Common myeloid progenitor, CD34-positive (primary cell): ENCODE data around the gene KMT2E.

ENCODE experiments used
- CTCF ChIA-PET: fragments of 350-600 bp; sonication (Branson Sonifier 250); formaldehyde crosslinking; loops from one replicate; lab custom pipeline; 2021; ENCODE audit warnings: antibody characterized with exemption; lab: Charles Lee
- POLR2A ChIA-PET: fragments of 350-600 bp; sonication (Branson Sonifier 250); formaldehyde crosslinking; loops from one replicate; lab custom pipeline; 2021; ENCODE audit warnings: antibody characterized with exemption; lab: Charles Lee
- DNase-seq, 3 donors: peaks; one replicate each; pipeline versions ENCODE4 v3.0.0 to v3.0.0-alpha.2; 2013
- H3K27ac ChIP-seq, 2 experiments: 1 replicate in 1 of 2; 2 replicates in 1 of 2; pipeline ENCODE4 v1.7.0; 2013; ENCODE audit warnings: inconsistent platforms in 2 of 2, low read length in 2 of 2, mild to moderate bottlenecking in 2 of 2, low read depth in 1 of 2, moderate library complexity in 1 of 2; ENCODE audit not compliant: severe bottlenecking in 2 of 2, insufficient read depth in 1 of 2, poor library complexity in 1 of 2
- H3K27me3 ChIP-seq, 5 experiments: replicated peaks in 2 of 5; 1 replicate in 3 of 5; 2 replicates in 2 of 5; pipeline versions ENCODE4 v1.6.1 to v1.7.0; 2013; ENCODE audit warnings: low read length in 4 of 5, mild to moderate bottlenecking in 2 of 5, moderate library complexity in 2 of 5, inconsistent platforms in 1 of 5; ENCODE audit not compliant: insufficient read depth in 5 of 5, control insufficient read depth in 4 of 5
- H3K36me3 ChIP-seq, 4 experiments: 1 replicate in 2 of 4; 2 replicates in 2 of 4; pipeline versions ENCODE4 v1.6.1 to v1.7.0; 2013; ENCODE audit warnings: low read length in 3 of 4, control low read depth in 1 of 4, mild to moderate bottlenecking in 1 of 4; ENCODE audit not compliant: control insufficient read depth in 4 of 4, insufficient read depth in 4 of 4
- H3K4me1 ChIP-seq, 4 experiments: 1 replicate in 3 of 4; 2 replicates in 1 of 4; pipeline versions ENCODE4 v1.6.1 to v1.7.1; 2013; ENCODE audit warnings: low read length in 3 of 4, mild to moderate bottlenecking in 3 of 4, control low read depth in 1 of 4, inconsistent platforms in 1 of 4, moderate library complexity in 1 of 4; ENCODE audit not compliant: control insufficient read depth in 4 of 4, insufficient read depth in 4 of 4; ENCODE audit errors: control extremely low read depth in 1 of 4
- H3K4me3 ChIP-seq, 7 experiments: 1 replicate in 4 of 7; 2 replicates in 3 of 7; pipeline versions ENCODE4 v1.5.1 to v1.7.0; 2013; ENCODE audit warnings: mild to moderate bottlenecking in 7 of 7, low read length in 6 of 7, moderate library complexity in 6 of 7, inconsistent platforms in 2 of 7, low read depth in 2 of 7, control low read depth in 1 of 7; ENCODE audit not compliant: insufficient read depth in 4 of 7, control insufficient read depth in 1 of 7; ENCODE audit errors: extremely low read depth in 1 of 7
- H3K9me3 ChIP-seq, 5 experiments: 1 replicate in 4 of 5; 2 replicates in 1 of 5; pipeline versions ENCODE4 v1.6.1 to v1.7.1; 2013; ENCODE audit warnings: low read length in 4 of 5, mild to moderate bottlenecking in 2 of 5, inconsistent platforms in 1 of 5, low read depth in 1 of 5, moderate library complexity in 1 of 5; ENCODE audit not compliant: control insufficient read depth in 4 of 5, insufficient read depth in 2 of 5; ENCODE audit errors: control extremely low read depth in 1 of 5
- WGBS: methylation state at CpG from one replicate; pipeline ENCODE4 v1.1.5; 2013; ENCODE audit not compliant: insufficient coverage; 5-methylcytosine and 5-hydroxymethylcytosine counted together

Gene KMT2E

DNA sequence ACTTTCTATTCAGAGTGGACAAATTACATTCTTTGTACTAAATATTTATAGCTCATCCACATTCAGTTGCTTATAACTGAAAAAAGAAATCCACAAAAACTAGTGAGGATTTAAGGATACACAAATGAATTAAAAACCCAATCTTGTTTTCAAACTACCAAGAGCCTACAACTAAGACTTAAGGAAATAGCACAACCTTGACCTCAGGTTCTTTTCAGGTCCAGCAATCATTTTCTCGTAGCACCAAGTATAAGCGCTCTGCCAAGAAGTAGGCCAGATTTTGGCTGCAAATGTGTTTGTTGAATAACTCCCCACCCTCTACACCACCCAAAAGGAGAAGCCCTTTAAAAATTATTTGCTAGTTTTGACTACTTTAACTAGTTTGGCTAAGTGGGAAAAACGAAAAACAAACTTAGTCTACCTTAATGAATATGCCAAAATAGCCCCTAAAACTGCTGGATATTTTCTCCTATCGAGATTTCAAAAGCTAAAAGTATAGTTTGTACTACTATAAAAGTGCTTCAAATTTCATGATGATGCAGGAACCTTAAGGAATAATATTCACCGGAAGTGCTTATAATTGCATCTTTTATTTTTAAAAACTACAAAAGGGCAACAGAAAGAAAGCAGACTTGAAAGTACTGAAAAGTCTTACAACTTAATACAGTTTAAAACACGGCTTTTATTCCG lies 2.7 kb upstream of the KMT2E start:
- WGBS, result no CpG with 5 or more reads among the region's 7 CpGs
- no peak for DNase-seq
- H3K4me1 ChIP-seq, result peaks cover 27 to 57% (median 30%) of the 10 kb centered on the region in 4 experiments
- H3K4me3 ChIP-seq, result peak overlapping the region in 6 of 7 experiments; percentile 95 to 100 (median 99)
- peak overlapping the region; percentile 100 for H3K27ac ChIP-seq
- H3K27me3 ChIP-seq, result no peaks in the 10 kb centered on the region
- ChIA-PET CTCF (interaction anchor here (1.0 to 18.2 kb wide), 6 partner anchors 9 to 89 kb away, joined by 3 to 316 read pairs (median 4); no protein-coding TSS in a partner anchor), POLR2A (interaction anchor here (1.6 to 7.3 kb wide), 3 partner anchors 8 to 28 kb away, joined by 4 to 120 read pairs (median 9); no protein-coding TSS in a partner anchor)
- no peaks in the 10 kb centered on the region for H3K9me3 ChIP-seq
- H3K36me3 ChIP-seq, result peaks cover under 1 to 9% (median 3%) of the 10 kb centered on the region in 4 experiments

GRCh38 chr7:105011831-105012502 lies 2.0 kb upstream of the KMT2E start:
- Histone ChIP-seq H3K9me3 (no peaks in the 10 kb centered on the region), H3K27me3 (no peaks in the 10 kb centered on the region), H3K4me3 (peak overlapping the region; percentile 34 to 100 (median 99)), H3K4me1 (peaks cover 29 to 58% (median 33%) of the 10 kb centered on the region in 4 experiments), H3K27ac (peak overlapping the region; percentile 100), H3K36me3 (peaks cover 0 to 8% (median 3%) of the 10 kb centered on the region in 4 experiments)
- no peak for DNase-seq
- WGBS, result 3% methylated on average over 6 of the region's 21 CpGs
- ChIA-PET POLR2A (interaction anchor here (0.7 to 7.3 kb wide), 8 partner anchors 8 to 71 kb away, joined by 3 to 120 read pairs (median 6); no protein-coding TSS in a partner anchor), CTCF (interaction anchor here (1.0 to 18.2 kb wide), 5 partner anchors 9 to 90 kb away, joined by 3 to 316 read pairs (median 4); no protein-coding TSS in a partner anchor)

DNA sequence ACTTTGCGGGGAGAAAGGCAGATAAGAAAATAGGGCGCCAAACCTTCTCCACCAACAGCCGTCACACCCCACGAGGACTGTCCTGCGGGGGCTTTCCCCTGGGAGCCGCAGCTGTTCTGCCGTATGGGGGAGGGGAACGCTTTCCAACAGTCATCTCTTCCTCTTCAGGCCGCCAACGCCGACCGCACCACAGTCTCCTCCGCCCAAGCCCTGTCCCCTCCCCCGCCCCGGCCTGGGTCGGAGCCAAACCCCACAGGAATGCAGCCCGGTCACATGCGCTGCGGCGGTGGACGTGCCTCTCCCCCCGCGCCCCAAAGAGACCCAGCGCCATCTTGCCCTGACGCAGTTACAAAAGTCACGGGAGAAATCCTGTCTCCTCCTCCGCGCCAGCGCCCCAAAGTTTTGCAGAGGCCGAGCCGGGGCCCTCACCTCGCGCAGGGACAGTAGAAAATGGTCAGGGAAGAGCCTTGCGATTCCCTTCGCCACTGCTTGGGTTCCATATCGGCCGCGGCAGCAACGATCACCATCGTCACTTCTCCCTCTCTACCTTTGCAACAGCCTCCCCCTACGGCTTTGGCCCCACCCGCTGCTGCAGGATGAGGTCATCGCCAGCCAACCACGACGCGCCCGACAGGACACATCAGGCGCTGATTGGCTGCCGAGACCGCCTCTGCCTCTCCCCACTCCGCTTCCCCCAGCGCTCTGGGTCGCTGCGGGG lies 1.3 kb upstream of the KMT2E start:
- 0% methylated on average over 50 of the region's 54 CpGs for WGBS
- peaks cover 33 to 58% (median 37%) of the 10 kb centered on the region in 4 experiments for H3K4me1 ChIP-seq
- POLR2A ChIA-PET, result interaction anchor here (0.7 to 7.3 kb wide), 11 partner anchors 9 to 520 kb away, joined by 3 to 120 read pairs (median 7); no protein-coding TSS in a partner anchor
- CTCF ChIA-PET, result interaction anchor here (0.7 to 18.2 kb wide), 8 partner anchors 10 to 90 kb away, joined by 3 to 316 read pairs (median 4); no protein-coding TSS in a partner anchor
- H3K27me3 ChIP-seq, result no peaks in the 10 kb centered on the region
- H3K36me3 ChIP-seq, result peaks cover 0 to 8% (median 3%) of the 10 kb centered on the region in 4 experiments
- H3K9me3 ChIP-seq, result no peaks in the 10 kb centered on the region
- H3K27ac ChIP-seq, result peak overlapping the region; percentile 100
- peak; percentile 99 to 100 (median 100) for DNase-seq
- H3K4me3 ChIP-seq, result peak overlapping the region; percentile 91 to 100 (median 99)

GRCh38 chr7:105013221-105013815 lies 687 bp upstream of the KMT2E start:
- peaks cover 36 to 61% (median 43%) of the 10 kb centered on the region in 4 experiments for H3K4me1 ChIP-seq

DNA sequence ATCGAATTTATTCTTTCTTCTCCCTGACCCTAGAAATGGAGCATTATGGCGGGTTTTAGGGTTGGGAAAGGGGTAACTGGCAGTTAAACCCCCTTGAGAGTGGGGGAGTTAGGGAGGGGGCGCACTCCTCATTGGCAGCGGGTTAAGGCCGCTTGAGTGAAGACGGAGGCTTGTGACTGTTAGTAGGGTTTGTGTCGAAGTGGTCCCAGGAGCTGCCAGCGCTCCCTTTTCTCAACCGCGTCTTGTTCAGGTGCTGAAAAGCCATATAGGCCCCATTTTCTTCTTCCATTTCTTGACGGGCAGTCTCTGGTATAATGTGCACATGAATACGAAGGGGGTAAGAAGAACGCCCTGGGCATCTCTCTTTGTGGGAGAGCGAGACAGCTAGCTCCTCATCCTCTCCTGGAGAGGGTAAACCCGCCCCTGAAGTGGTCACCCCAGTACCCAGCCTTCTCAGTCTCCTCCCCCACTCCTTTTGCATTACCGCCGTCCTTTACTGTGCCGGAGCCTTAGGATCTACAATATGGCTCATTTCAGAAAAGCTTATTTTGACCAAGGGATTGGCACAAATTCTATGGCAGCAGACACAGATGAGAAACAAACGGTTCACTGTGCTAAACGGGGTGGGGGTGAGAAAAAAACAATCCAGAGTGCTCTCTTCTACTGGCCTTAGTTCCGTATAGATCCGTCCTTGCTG lies 836 bp downstream of the KMT2E start:
- DNase-seq, result peak in 2 of 3 donors; percentile 29 to 56
- peaks cover 28 to 55% (median 45%) of the 10 kb centered on the region in 4 experiments for H3K4me1 ChIP-seq
- H3K36me3 ChIP-seq, result no peaks in the 10 kb centered on the region
- POLR2A ChIA-PET, result interaction anchor here (1.0 to 7.3 kb wide), 4 partner anchors 19 to 33 kb away, joined by 3 to 120 read pairs (median 7); no protein-coding TSS in a partner anchor
- WGBS, result 0% methylated on average over 9 of the region's 22 CpGs
- H3K9me3 ChIP-seq, result no peaks in the 10 kb centered on the region
- no peaks in the 10 kb centered on the region for H3K27me3 ChIP-seq
- CTCF ChIA-PET, result interaction anchor here (0.8 to 18.2 kb wide), 12 partner anchors 8 to 43 kb away, joined by 3 to 316 read pairs (median 6); no protein-coding TSS in a partner anchor
- H3K4me3 ChIP-seq, result peak overlapping the region; percentile 91 to 100 (median 99)
- H3K27ac ChIP-seq, result peak overlapping the region; percentile 100

More at GRCh38 chr7:105013221-105013815, 687 bp upstream of the KMT2E start:
- peak overlapping the region; percentile 100 for H3K27ac ChIP-seq
- 0% methylated on average over 33 of the region's 39 CpGs for WGBS
- ChIA-PET CTCF (interaction anchor here (0.7 to 18.2 kb wide), 6 partner anchors 14 to 54 kb away, joined by 3 to 316 read pairs (median 3); no protein-coding TSS in a partner anchor), POLR2A (interaction anchor here (0.6 to 7.3 kb wide), 13 partner anchors 10 to 519 kb away, joined by 3 to 120 read pairs (median 4); no protein-coding TSS in a partner anchor)
- H3K27me3 ChIP-seq, result no peaks in the 10 kb centered on the region
- peaks cover 0 to 5% (median 1%) of the 10 kb centered on the region in 4 experiments for H3K36me3 ChIP-seq
- peak; percentile 93 to 96 (median 96) for DNase-seq
- peak overlapping the region; percentile 91 to 100 (median 99) for H3K4me3 ChIP-seq
- H3K9me3 ChIP-seq, result no peaks in the 10 kb centered on the region
